HepG2 (cell line): ENCODE results near the gene DNAJA1. TPM values are rescaled to one million over a fixed set of nuclear protein-coding genes. Genes with fewer than 3 reads are reported as not detected.

Experiments
- AGO2 ChIP-seq: fragments of 200-400 bp; formaldehyde crosslinking; optimal IDR thresholded peaks from 2 replicates; pipeline ENCODE3; 2017; ENCODE audit warnings: mild to moderate bottlenecking, low read depth, low read length, moderate library complexity
- CENPX ChIP-seq: sonication (generic); formaldehyde crosslinking; IDR thresholded peaks from 2 replicates; pipeline ENCODE4 v1.9.0; 2021; ENCODE audit warnings: mild to moderate bottlenecking, missing genetic modification reagents, moderate library complexity
- CREB1 ChIP-seq, 2 experiments: fragments of 450-650 bp in 1 of 2; IDR thresholded peaks; 2 replicates each; pipeline ENCODE4 v1.6.1; 2016 to 2017; ENCODE audit warnings: control low read depth in 1 of 2, mild to moderate bottlenecking in 1 of 2, missing compliant biosample characterization in 1 of 2, missing genetic modification characterization in 1 of 2
- ERF ChIP-seq: IDR thresholded peaks from 2 replicates; pipeline ENCODE4 v1.6.1; 2018; ENCODE audit warnings: missing biosample characterization, missing genetic modification reagents
- HDAC1 ChIP-seq: sonication (generic); formaldehyde crosslinking; IDR thresholded peaks from 2 replicates; pipeline ENCODE4 v1.5.1; 2020; ENCODE audit warnings: mild to moderate bottlenecking, missing genetic modification reagents
- HNF4A ChIP-seq: sonication (generic); formaldehyde crosslinking; IDR thresholded peaks from 2 replicates; pipeline ENCODE4 v1.4.0; 2020; ENCODE audit warnings: missing genetic modification reagents
- MAFF ChIP-seq: IDR thresholded peaks from 2 replicates; pipeline ENCODE4 v1.6.1; 2011; ENCODE audit warnings: low read depth, low read length, improper control_type of control experiment
- MYPOP ChIP-seq: sonication (generic); formaldehyde crosslinking; IDR thresholded peaks from 2 replicates; pipeline ENCODE4 v1.8.1; 2023; ENCODE audit warnings: mild to moderate bottlenecking, moderate library complexity, missing genetic modification reagents
- PAX8 ChIP-seq: sonication (generic); formaldehyde crosslinking; IDR thresholded peaks from 2 replicates; pipeline ENCODE4 v1.8.0; 2022; ENCODE audit warnings: mild to moderate bottlenecking, missing genetic modification reagents, borderline replicate concordance
- PAXIP1 ChIP-seq: sonication (generic); formaldehyde crosslinking; conservative IDR thresholded peaks from 2 replicates; pipeline ENCODE4 v1.4.0; 2020; ENCODE audit warnings: mild to moderate bottlenecking, missing genetic modification reagents, moderate library complexity
- PITX1 ChIP-seq: sonication (generic); formaldehyde crosslinking; IDR thresholded peaks from 2 replicates; pipeline ENCODE4 v1.5.1; 2020; ENCODE audit warnings: mild to moderate bottlenecking, missing genetic modification reagents
- SOX6 ChIP-seq, 2 experiments: fragments of 450-650 bp in 1 of 2; sonication (generic) in 1 of 2; formaldehyde crosslinking in 1 of 2; IDR thresholded peaks; 2 replicates each; pipeline versions ENCODE4 v1.4.0 to v1.6.1; 2017 to 2020; ENCODE audit warnings: antibody characterized with exemption in 1 of 2, mild to moderate bottlenecking in 1 of 2, missing genetic modification reagents in 1 of 2
- TBX3 ChIP-seq: fragments of 450-650 bp; IDR thresholded peaks from 2 replicates; pipeline ENCODE4 v1.6.1; 2017; ENCODE audit warnings: antibody characterized with exemption, mild to moderate bottlenecking, inconsistent platforms, borderline replicate concordance
- TFAP4 ChIP-seq: sonication (generic); IDR thresholded peaks from 2 replicates; pipeline ENCODE4 v1.6.1; 2016; ENCODE audit warnings: low read depth, borderline replicate concordance
- ZBTB7A ChIP-seq: sonication (generic); formaldehyde crosslinking; IDR thresholded peaks from 2 replicates; pipeline ENCODE4 v1.8.0; 2022; ENCODE audit warnings: mild to moderate bottlenecking, missing genetic modification reagents
- ZNF260 ChIP-seq: sonication (generic); formaldehyde crosslinking; IDR thresholded peaks from 2 replicates; pipeline ENCODE4 v1.4.0; 2020; ENCODE audit warnings: missing genetic modification reagents, low read depth, mild to moderate bottlenecking, borderline replicate concordance
- ZNF343 ChIP-seq: sonication (generic); formaldehyde crosslinking; IDR thresholded peaks from 2 replicates; pipeline ENCODE4 v1.4.0; 2020; ENCODE audit warnings: mild to moderate bottlenecking, missing genetic modification reagents
- ZNF362 ChIP-seq: sonication (generic); formaldehyde crosslinking; IDR thresholded peaks from 2 replicates; pipeline ENCODE4 v1.4.0; 2020; ENCODE audit warnings: missing genetic modification reagents, mild to moderate bottlenecking, borderline replicate concordance
- ZNF550 ChIP-seq: sonication (generic); formaldehyde crosslinking; IDR thresholded peaks from 2 replicates; pipeline ENCODE4 v1.4.0; 2020; ENCODE audit warnings: mild to moderate bottlenecking, missing genetic modification reagents, borderline replicate concordance
- ZNF713 ChIP-seq: sonication (generic); formaldehyde crosslinking; IDR thresholded peaks from 2 replicates; pipeline ENCODE4 v1.4.0; 2020; ENCODE audit warnings: mild to moderate bottlenecking, missing genetic modification reagents
- ZNF790 ChIP-seq: sonication (generic); formaldehyde crosslinking; IDR thresholded peaks from 2 replicates; pipeline ENCODE4 v1.8.0; 2022; ENCODE audit warnings: missing genetic modification reagents, mild to moderate bottlenecking, borderline replicate concordance
- ZNF83 ChIP-seq: sonication (generic); formaldehyde crosslinking; IDR thresholded peaks from 2 replicates; pipeline ENCODE4 v1.4.0; 2020; ENCODE audit warnings: missing genetic modification reagents, mild to moderate bottlenecking, borderline replicate concordance
- polyA plus RNA-seq, 8 experiments: library from polyadenylated mRNA; depleted of rRNA in 3 of 8; stranded (reverse) in 7 of 8; unstranded in 1 of 8; fragments of >200 nt; fragmentation: Illumina TruSeq in 4 of 8; extraction: Trizol in 4 of 8; gene quantifications; 2 replicates each; pipeline versions ENCODE4 v1.2.1 to v1.2.3, GENCODE V29; 2011 to 2016; ENCODE audit warnings: low read depth in 4 of 8, missing spikeins in 1 of 8, mixed read lengths in 1 of 8; ENCODE audit not compliant: insufficient read depth in 1 of 8
- total RNA-seq, 5 experiments: library from RNA; depleted of rRNA; stranded (reverse); fragments of >200 nt; fragmentation: Illumina TruSeq; extraction: Trizol; gene quantifications; 2 replicates each; pipeline ENCODE4 v1.2.3, GENCODE V29; 2016; ENCODE audit warnings: low read depth in 1 of 5

Gene DNAJA1
- total and polyA plus RNA-seq, 2 of the 13 experiments (the other 11 are each of a cell fraction or from before 2014, with no cell fraction given), result 95.9 to 306 TPM

- TF ChIP-seq SOX6 (IDR thresholded peaks at IDR 0.05) (no peak), SOX6 (CRISPR knock-in tag; IDR thresholded peaks at IDR 0.05) (peak; percentile 68), ERF (CRISPR knock-in tag) (peak; percentile 44; the same call in 1 of the 2 replicates), TFAP4 (no peak), ZNF790 (no peak), CREB1 (IDR thresholded peaks at IDR 0.05) (no peak), CREB1 (CRISPR knock-in tag; IDR thresholded peaks at IDR 0.05) (peak; percentile 56; the same call in 1 of the 2 replicates), TBX3 (no peak), HNF4A (peak; percentile 92), ZNF362 (peak; percentile 84; the same call in 1 of the 2 replicates), ZNF83 (CRISPR knock-in tag) (no peak), CENPX (CRISPR knock-in tag) (no peak), ZNF343 (no peak), ZNF713 (CRISPR knock-in tag) (no peak), AGO2 (no peak), ZNF550 (CRISPR knock-in tag) (no peak), MAFF (no peak), HDAC1 (0 out of 2 replicates have a peak, but pooled peaks have one; percentile 18), PAX8 (CRISPR knock-in tag) (no peak), ZNF260 (CRISPR knock-in tag) (no peak), MYPOP (CRISPR knock-in tag) (no peak), ZBTB7A (CRISPR knock-in tag) (no peak), PAXIP1 (CRISPR knock-in tag) (peak; percentile 87), PITX1 (peak; percentile 45; the same call in 1 of the 2 replicates)
Measured at GRCh38 chr9:33048054-33048465, 23.0 kb downstream of the DNAJA1 start (continued).
